Upper lobe of left lung (tissue), 6 donors: ENCODE results near the gene CHRNG. TPM values are rescaled to one million over a fixed set of nuclear protein-coding genes. Genes with fewer than 3 reads are reported as not detected.
A peak's percentile ranks its signal among the peaks of the same experiment; 100 is the strongest.

Experiments
- ATAC-seq, 2 donors: fragments of 200-7000 bp; cut with Tn5 transposase; one replicate each; pipeline ENCODE4 v1.9.1; 2022; ENCODE audit warnings: mild to moderate bottlenecking in 2 of 2, moderate library complexity in 2 of 2; ENCODE audit not compliant: low FRiP score in 2 of 2
- DNase-seq, 2 donors: peaks; one replicate each; pipeline ENCODE4 v3.0.0-alpha.2; 2019 to 2020
- H3K27ac ChIP-seq, 4 donors: fragments of 200-600 bp; sonication (generic); one replicate each; pipeline ENCODE4 v1.5.1; 2016 to 2019
- H3K27me3 ChIP-seq, 4 donors: fragments of 200-600 bp; sonication (generic); one replicate each; pipeline ENCODE4 v1.5.1; 2017 to 2019
- H3K36me3 ChIP-seq, 4 donors: fragments of 200-600 bp; sonication (generic); one replicate each; pipeline ENCODE4 v1.5.1; 2016 to 2019
- H3K4me1 ChIP-seq, 4 donors: fragments of 200-600 bp; sonication (generic); one replicate each; pipeline ENCODE4 v1.5.1; 2018 to 2019
- H3K4me3 ChIP-seq, 4 donors: fragments of 200-600 bp; sonication (generic); one replicate each; pipeline ENCODE4 v1.5.1; 2017 to 2019; ENCODE audit warnings: mild to moderate bottlenecking in 2 of 4, moderate library complexity in 1 of 4
- H3K9me3 ChIP-seq, 4 donors: fragments of 200-600 bp; sonication (generic); one replicate each; pipeline ENCODE4 v1.5.1; 2018 to 2019
- EP300 ChIP-seq, 4 donors: sonication (generic); formaldehyde crosslinking; IDR thresholded peaks; one replicate each; pipeline ENCODE4 v1.5.1; 2017; ENCODE audit warnings: antibody characterized with exemption in 4 of 4, control low read depth in 2 of 4
- POLR2A ChIP-seq, 4 donors: fragments of 450-650 bp; IDR thresholded peaks; one replicate each; pipeline ENCODE4 v1.5.1; 2016 to 2017; ENCODE audit warnings: antibody characterized with exemption in 4 of 4, mild to moderate bottlenecking in 2 of 4
- POLR2AphosphoS5 ChIP-seq, 2 donors: sonication (generic); formaldehyde crosslinking; IDR thresholded peaks; one replicate each; pipeline ENCODE4 v1.5.1; 2017; ENCODE audit warnings: antibody characterized with exemption in 2 of 2
- WGBS, 2 donors: methylation state at CpG; one replicate each; pipeline ENCODE4 v1.1.5; 2017 to 2018; 5-methylcytosine and 5-hydroxymethylcytosine counted together
- total RNA-seq, 6 donors: library from RNA; depleted of rRNA in 4 of 6; stranded (reverse); fragments of >200 nt in 4 of 6; gene quantifications; one replicate each; pipeline versions ENCODE4 v1.1.0 to v1.2.1, GENCODE V29; 2016 to 2021
- TF ChIP-seq, protein P1 (sequence below), 6 experiments: fragments of 450-650 bp in 4 of 6; fragments of 200-600 bp in 2 of 6; sonication (generic) in 2 of 6; IDR thresholded peaks; one replicate each; pipeline ENCODE4 v1.5.1; 2016 to 2019; ENCODE audit warnings: antibody characterized with exemption in 6 of 6
- donor health status: DM: no; HTN: no; CAD: no; lungs with moderate emphysema.
- donor health status: DM: no; HTN: yes; CAD: no; lungs with severe emphysema.

Gene CHRNG, protein sequence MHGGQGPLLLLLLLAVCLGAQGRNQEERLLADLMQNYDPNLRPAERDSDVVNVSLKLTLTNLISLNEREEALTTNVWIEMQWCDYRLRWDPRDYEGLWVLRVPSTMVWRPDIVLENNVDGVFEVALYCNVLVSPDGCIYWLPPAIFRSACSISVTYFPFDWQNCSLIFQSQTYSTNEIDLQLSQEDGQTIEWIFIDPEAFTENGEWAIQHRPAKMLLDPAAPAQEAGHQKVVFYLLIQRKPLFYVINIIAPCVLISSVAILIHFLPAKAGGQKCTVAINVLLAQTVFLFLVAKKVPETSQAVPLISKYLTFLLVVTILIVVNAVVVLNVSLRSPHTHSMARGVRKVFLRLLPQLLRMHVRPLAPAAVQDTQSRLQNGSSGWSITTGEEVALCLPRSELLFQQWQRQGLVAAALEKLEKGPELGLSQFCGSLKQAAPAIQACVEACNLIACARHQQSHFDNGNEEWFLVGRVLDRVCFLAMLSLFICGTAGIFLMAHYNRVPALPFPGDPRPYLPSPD
- total RNA-seq: not detected

- 58% methylated on average over 23 of the region's 23 CpGs; no CpG with 5 or more reads in 1 of the 2 donors for WGBS, 2 donors
- no peak within 1 kb of the TSS for H3K4me3 ChIP-seq
- DNase-seq (peak; percentile 18 to 65), ATAC-seq (peak in 1 of 2 donors; percentile 2)
- H3K4me1 ChIP-seq: peaks cover 0 to 4% (median 0%) of the 10 kb centered on the region in 4 donors
- TF ChIP-seq POLR2A (IDR thresholded peaks at IDR 0.05) (no peak), POLR2AphosphoS5 (IDR thresholded peaks at IDR 0.05) (no peak), EP300 (IDR thresholded peaks at IDR 0.05) (no peak)
- TF ChIP-seq, protein P1, sequence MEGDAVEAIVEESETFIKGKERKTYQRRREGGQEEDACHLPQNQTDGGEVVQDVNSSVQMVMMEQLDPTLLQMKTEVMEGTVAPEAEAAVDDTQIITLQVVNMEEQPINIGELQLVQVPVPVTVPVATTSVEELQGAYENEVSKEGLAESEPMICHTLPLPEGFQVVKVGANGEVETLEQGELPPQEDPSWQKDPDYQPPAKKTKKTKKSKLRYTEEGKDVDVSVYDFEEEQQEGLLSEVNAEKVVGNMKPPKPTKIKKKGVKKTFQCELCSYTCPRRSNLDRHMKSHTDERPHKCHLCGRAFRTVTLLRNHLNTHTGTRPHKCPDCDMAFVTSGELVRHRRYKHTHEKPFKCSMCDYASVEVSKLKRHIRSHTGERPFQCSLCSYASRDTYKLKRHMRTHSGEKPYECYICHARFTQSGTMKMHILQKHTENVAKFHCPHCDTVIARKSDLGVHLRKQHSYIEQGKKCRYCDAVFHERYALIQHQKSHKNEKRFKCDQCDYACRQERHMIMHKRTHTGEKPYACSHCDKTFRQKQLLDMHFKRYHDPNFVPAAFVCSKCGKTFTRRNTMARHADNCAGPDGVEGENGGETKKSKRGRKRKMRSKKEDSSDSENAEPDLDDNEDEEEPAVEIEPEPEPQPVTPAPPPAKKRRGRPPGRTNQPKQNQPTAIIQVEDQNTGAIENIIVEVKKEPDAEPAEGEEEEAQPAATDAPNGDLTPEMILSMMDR (IDR thresholded peaks at IDR 0.05): no peak
- H3K9me3 ChIP-seq: peaks cover 0 to 7% (median 3%) of the 10 kb centered on the region in 4 donors
- H3K27ac ChIP-seq: no peak within 1 kb of the TSS
- H3K27me3 ChIP-seq: no peaks in the 10 kb centered on the region
- H3K36me3 ChIP-seq: no peaks in the 10 kb centered on the region
Observed at GRCh38 chr2:232539298-232540231, at the start of gene CHRNG. Gene CHRNG (plus strand): TSS chr2:232539692. CDS start chr2:232539748, 56 bp downstream.

DNA sequence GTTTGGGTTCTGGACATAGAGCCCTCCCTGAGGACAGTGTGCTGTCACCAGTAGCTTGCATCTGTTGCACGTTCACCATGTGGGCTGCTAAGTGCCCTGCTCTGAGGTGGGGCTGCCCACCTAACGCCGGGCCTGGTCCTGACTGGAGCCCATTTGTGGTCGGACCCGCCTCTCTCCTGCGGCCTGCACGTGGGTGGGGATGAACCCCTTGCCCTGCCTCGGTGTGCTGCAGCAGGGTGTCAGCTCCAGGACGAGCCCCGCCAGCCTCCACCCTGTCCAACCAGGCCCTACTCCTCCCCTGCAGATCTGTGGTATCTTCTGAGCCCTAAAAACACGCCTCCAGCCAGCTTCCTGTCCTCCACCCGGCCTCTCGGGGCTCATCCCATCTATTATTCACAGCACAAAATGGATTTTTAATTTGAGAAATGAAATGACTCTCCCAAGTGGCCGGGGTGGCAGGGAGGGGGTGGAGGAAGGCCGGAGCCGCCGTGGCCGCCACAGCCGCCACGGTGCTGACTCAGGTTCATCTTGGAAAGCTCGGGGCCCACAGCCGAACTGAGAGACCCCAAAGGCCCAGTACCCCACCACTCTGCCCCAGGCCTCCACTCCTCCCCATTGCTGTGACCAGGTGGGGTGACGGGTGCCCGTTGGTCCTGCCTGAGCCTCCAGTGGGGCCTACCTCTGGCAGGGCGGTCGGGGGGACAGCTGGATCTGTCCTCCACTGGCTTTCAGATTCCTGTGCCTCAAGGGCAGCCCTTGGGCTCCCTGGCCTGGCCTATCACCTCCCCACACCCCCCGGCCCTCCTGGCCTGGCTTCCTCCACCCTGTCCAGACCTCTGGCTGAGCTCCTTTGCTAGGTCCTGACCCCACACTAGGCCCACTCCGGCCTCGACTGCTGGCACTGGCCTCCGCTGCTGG, 49.0 kb upstream of the CHRNG start:
- no peak for DNase-seq
- Histone ChIP-seq H3K27ac (no peak overlapping the region), H3K4me3 (no peak overlapping the region), H3K36me3 (no peaks in the 10 kb centered on the region), H3K9me3 (no peaks in the 10 kb centered on the region), H3K27me3 (peaks cover 0 to 35% (median 22%) of the 10 kb centered on the region in 4 donors), H3K4me1 (peaks cover 7 to 26% (median 14%) of the 10 kb centered on the region in 4 donors)
- TF ChIP-seq EP300 (IDR thresholded peaks at IDR 0.05) (no peak), POLR2A (IDR thresholded peaks at IDR 0.05) (no peak), POLR2AphosphoS5 (IDR thresholded peaks at IDR 0.05) (no peak)
- TF ChIP-seq, protein P1 (IDR thresholded peaks at IDR 0.05): no peak
- ATAC-seq: no peak
- 81 to 84% methylated on average over 22 to 27 of the region's 30 CpGs for WGBS, 2 donors

GRCh38 chr2:232491139-232491780, 48.2 kb upstream of the CHRNG start:
- DNase-seq (no peak), ATAC-seq (no peak)
- Histone ChIP-seq H3K9me3 (no peaks in the 10 kb centered on the region), H3K27ac (no peak overlapping the region), H3K4me3 (no peak overlapping the region), H3K36me3 (no peaks in the 10 kb centered on the region), H3K4me1 (peaks cover 7 to 18% (median 9%) of the 10 kb centered on the region in 4 donors), H3K27me3 (peaks cover 0 to 27% (median 17%) of the 10 kb centered on the region in 4 donors)
- TF ChIP-seq POLR2AphosphoS5 (IDR thresholded peaks at IDR 0.05) (no peak), POLR2A (IDR thresholded peaks at IDR 0.05) (no peak), EP300 (IDR thresholded peaks at IDR 0.05) (no peak)
- TF ChIP-seq, protein P1 (IDR thresholded peaks at IDR 0.05): no peak
- 87 to 92% methylated on average over 12 of the region's 12 CpGs for WGBS, 2 donors
